ENCODE measurements around the gene SF3A1. TPM values are rescaled to one million over a fixed set of nuclear protein-coding genes. Genes with fewer than 3 reads are reported as not detected.

Gene SF3A1
- total RNA-seq, 1 donor from 2014 or later: 164 TPM

DNA sequence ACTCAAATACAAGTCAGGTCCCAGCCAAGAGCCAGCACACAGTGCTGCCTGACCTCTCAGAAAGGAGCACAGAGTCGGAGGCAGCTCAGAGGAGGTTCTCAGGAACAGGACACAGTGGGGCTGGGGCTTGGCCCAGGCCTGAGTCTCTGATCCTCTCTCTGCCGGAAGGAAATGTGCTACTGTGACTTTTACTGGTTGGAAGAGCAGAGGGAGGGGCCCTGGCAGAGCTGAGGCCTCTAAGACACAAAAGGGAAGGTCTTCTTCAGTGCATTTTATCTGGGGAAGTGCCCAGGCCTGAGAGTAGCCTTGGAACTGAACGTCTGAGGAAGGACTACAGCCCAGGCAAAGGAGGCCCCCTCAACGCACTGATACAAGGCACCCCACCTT is 51.2 kb downstream of the SF3A1 start:
- peak; percentile 70 for DNase-seq
- H3K4me1 ChIP-seq: peaks cover 99% of the 10 kb centered on the region
- intact Hi-C loops (cut with DNase I): no loop called here

DNA sequence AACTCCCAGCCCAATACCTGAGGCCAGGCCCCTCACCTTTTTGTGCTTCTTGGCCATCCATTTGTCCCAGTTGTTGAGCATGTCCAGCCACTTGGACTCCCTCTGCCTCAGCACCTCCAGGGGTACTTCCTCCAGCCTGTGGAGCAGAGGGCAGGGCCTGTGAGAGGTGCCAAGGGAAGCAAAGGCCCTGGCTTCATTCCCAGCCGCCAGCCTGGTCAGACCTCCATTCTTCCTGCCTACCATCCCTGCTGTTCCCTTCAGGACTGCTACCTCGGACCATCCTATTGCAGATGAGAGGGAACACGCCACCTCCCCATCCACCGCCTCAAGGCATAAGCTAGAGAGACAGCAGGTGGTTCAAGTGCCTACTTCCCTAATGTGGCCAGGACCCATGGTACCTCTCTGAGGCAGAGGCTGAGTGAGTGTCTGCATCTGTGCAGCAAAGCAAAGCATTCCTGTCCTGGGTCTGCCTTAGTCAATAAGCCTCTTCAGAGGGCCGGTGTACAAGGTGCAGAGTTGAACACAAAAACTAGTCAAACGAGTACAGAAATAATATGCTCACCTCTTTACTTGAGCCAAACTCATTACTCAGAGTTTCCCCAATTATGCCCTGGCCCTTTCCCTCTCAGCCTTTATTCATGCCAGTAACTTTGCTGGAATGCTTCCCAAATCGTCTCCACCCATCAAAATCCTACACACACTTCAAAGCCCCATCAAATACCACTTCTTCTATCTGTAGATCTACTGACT is 52.0 kb downstream of the SF3A1 start:
- TF ChIP-seq, protein P1, sequence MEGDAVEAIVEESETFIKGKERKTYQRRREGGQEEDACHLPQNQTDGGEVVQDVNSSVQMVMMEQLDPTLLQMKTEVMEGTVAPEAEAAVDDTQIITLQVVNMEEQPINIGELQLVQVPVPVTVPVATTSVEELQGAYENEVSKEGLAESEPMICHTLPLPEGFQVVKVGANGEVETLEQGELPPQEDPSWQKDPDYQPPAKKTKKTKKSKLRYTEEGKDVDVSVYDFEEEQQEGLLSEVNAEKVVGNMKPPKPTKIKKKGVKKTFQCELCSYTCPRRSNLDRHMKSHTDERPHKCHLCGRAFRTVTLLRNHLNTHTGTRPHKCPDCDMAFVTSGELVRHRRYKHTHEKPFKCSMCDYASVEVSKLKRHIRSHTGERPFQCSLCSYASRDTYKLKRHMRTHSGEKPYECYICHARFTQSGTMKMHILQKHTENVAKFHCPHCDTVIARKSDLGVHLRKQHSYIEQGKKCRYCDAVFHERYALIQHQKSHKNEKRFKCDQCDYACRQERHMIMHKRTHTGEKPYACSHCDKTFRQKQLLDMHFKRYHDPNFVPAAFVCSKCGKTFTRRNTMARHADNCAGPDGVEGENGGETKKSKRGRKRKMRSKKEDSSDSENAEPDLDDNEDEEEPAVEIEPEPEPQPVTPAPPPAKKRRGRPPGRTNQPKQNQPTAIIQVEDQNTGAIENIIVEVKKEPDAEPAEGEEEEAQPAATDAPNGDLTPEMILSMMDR (IDR thresholded peaks at IDR 0.05): no peak
- Histone ChIP-seq H3K4me1 (peaks cover 92% of the 10 kb centered on the region), H3K9me3 (no peaks in the 10 kb centered on the region), H3K27ac (peak overlapping the region; percentile 89), H3K4me3 (peak overlapping the region; percentile 18), H3K36me3 (peaks cover 19% of the 10 kb centered on the region), H3K27me3 (no peaks in the 10 kb centered on the region)
- DNase-seq: peak; percentile 70
- intact Hi-C loops (cut with DNase I): no loop called here
- peak; percentile 68 for ATAC-seq

More for the DNA sequence above, 51.2 kb downstream of the SF3A1 start:
- Histone ChIP-seq H3K36me3 (peaks cover 13% of the 10 kb centered on the region), H3K27me3 (no peaks in the 10 kb centered on the region), H3K9me3 (no peaks in the 10 kb centered on the region), H3K27ac (peak overlapping the region; percentile 89), H3K4me3 (peak overlapping the region; percentile 18)
- peak; percentile 62 for ATAC-seq
- TF ChIP-seq, protein P1 (IDR thresholded peaks at IDR 0.05): no peak

DNA sequence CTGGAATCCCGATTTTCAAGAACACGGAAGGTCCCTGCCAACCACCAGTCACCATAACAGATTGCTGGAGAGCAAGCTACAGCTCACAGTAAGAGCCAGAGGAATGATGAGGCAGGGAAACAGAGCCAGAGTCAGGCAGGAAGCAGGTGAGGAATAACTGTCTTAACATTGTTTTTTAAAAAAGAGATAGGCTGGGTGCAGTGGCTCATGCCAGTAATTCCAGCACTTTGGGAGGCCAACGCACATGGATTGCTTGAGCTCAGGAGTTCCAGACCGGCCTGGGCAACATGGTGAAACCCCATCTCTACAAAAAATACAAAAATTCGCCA is 53.9 kb downstream of the SF3A1 start:
- Histone ChIP-seq H3K9me3 (no peaks in the 10 kb centered on the region), H3K27me3 (no peaks in the 10 kb centered on the region), H3K27ac (peak overlapping the region; percentile 89), H3K4me1 (peaks cover 75% of the 10 kb centered on the region), H3K36me3 (peaks cover 38% of the 10 kb centered on the region), H3K4me3 (no peak overlapping the region)
- DNase-seq (no peak), ATAC-seq (no peak)
- TF ChIP-seq, protein P1 (IDR thresholded peaks at IDR 0.05): no peak
- intact Hi-C loops (cut with DNase I): no loop called here

DNA sequence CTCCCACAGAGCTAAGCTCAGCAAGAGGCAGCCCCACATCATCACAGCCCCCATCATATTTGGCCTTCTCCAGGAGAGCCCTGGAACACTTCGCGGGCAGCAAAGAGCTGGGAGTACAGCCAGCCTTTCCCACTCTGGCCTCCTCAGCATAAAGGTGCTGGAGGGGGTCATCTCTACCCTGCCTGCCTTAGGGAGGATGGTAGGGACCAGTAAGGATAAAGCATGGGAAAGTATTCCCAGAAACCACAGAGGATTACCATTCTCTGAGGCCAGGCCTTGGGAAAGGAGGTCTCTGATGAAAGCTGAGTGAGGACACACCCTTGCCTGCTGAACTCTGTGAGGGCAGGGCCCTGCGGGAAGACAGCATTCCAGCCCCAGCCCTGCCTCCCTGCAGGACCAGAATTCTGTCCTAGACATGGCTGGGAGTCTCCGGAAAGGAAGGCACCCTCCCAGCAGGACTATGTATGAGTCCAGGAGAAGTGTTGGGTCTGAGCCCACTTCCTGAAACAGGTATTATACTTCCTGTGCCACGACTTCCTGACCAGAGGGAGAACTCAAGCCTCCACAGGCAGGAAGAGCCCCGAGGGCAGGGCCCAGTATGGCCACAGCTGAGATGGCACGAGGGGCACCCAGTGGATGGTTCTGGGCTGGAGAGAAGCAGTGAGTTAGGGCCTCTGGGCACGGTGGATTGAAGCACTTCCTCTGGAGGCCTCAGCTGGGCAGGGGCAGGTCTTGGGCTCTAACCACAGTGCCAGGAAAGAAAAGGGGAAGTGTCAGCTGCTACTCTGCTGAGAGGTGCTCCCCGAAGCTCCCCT is 54.5 kb downstream of the SF3A1 start:
- H3K27ac ChIP-seq: peak overlapping the region; percentile 89
- DNase-seq: peak; percentile 71
- intact Hi-C loops (cut with DNase I): no loop called here
- TF ChIP-seq, protein P1 (IDR thresholded peaks at IDR 0.05): no peak
- H3K36me3 ChIP-seq: peaks cover 43% of the 10 kb centered on the region
- peaks cover 76% of the 10 kb centered on the region for H3K4me1 ChIP-seq
- H3K4me3 ChIP-seq: no peak overlapping the region
- peak; percentile 67 for ATAC-seq
- no peaks in the 10 kb centered on the region for H3K27me3 ChIP-seq
- no peaks in the 10 kb centered on the region for H3K9me3 ChIP-seq

DNA sequence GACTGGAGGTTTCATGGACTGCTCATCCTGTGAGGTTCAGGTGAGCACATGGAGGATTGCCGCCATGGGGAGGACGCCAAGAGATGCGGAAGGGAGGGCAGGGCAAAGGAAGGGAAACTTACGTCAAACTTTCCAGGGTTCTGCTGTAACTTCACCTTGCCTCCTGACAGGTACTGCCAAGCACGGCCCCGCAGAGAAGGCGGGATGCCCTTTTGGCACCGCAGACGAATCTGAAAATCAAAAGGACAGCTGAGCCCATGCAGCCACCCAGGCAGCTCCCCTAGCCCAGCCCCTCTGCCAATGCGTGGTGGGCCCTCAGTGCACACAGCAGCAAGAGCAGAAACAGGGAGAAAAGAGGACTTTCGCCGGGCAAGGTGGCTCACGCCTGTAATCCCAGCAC is 57.4 kb downstream of the SF3A1 start:
- H3K4me1 ChIP-seq: peaks cover 61% of the 10 kb centered on the region
- DNase-seq: no peak
- no peak overlapping the region for H3K4me3 ChIP-seq
- intact Hi-C loops (cut with DNase I): no loop called here
- no peaks in the 10 kb centered on the region for H3K27me3 ChIP-seq
- no peak for ATAC-seq
- H3K36me3 ChIP-seq: peaks cover 71% of the 10 kb centered on the region
- no peaks in the 10 kb centered on the region for H3K9me3 ChIP-seq
- TF ChIP-seq, protein P1 (IDR thresholded peaks at IDR 0.05): no peak
- H3K27ac ChIP-seq: peak overlapping the region; percentile 58
